GM23338 (cell line): Measurements from ENCODE around the gene IQSEC3. TPM values are rescaled to one million over a fixed set of nuclear protein-coding genes. Genes with fewer than 3 reads are reported as not detected.

ENCODE experiments used
- ATAC-seq: fragments of 200-7000 bp; cut with Tn5 transposase; 3 replicates; pipeline ENCODE4 v1.9.1; 2020
- DNase-seq: peaks from one replicate; pipeline ENCODE4 v3.0.0-alpha.2; 2015; ENCODE audit warnings: low spot score
- H2AFZ ChIP-seq: fragments of 200-600 bp; sonication (generic); 2 replicates; pipeline ENCODE4 v1.8.0; 2016; ENCODE audit warnings: antibody characterized with exemption, mild to moderate bottlenecking, moderate library complexity
- H3F3A ChIP-seq: fragments of 200-600 bp; sonication (generic); replicated peaks from 2 replicates; pipeline ENCODE4 v1.8.0; 2017; ENCODE audit warnings: antibody characterized with exemption, mixed run types, low read depth
- H3K27ac ChIP-seq: fragments of 200-600 bp; sonication (generic); 2 replicates; pipeline ENCODE4 v1.6.1; 2016; ENCODE audit warnings: low read depth
- H3K27me3 ChIP-seq: fragments of 200-600 bp; sonication (generic); 2 replicates; pipeline ENCODE4 v1.8.0; 2016; ENCODE audit warnings: mild to moderate bottlenecking, mixed run types, moderate library complexity; ENCODE audit not compliant: insufficient read depth
- H3K36me3 ChIP-seq: fragments of 200-600 bp; sonication (generic); 2 replicates; pipeline ENCODE4 v1.8.0; 2016; ENCODE audit warnings: mild to moderate bottlenecking; ENCODE audit not compliant: insufficient read depth
- H3K4me1 ChIP-seq: fragments of 200-600 bp; sonication (generic); 2 replicates; pipeline ENCODE4 v1.8.0; 2016; ENCODE audit warnings: mild to moderate bottlenecking, moderate library complexity; ENCODE audit not compliant: insufficient read depth
- H3K4me2 ChIP-seq: fragments of 200-600 bp; sonication (generic); 2 replicates; pipeline ENCODE4 v1.7.1; 2017; ENCODE audit warnings: mixed run types
- H3K4me3 ChIP-seq: fragments of 200-600 bp; sonication (generic); 2 replicates; pipeline ENCODE4 v1.6.1; 2016; ENCODE audit warnings: mixed run types
- H3K79me2 ChIP-seq: fragments of 200-600 bp; sonication (generic); replicated peaks from 2 replicates; pipeline ENCODE4 v1.8.0; 2017; ENCODE audit warnings: mild to moderate bottlenecking; ENCODE audit not compliant: insufficient read depth
- H3K9me2 ChIP-seq: fragments of 200-600 bp; sonication (generic); 2 replicates; pipeline ENCODE4 v1.8.0; 2017; ENCODE audit not compliant: insufficient read depth
- H4K20me1 ChIP-seq: fragments of 200-600 bp; sonication (generic); replicated peaks from 2 replicates; pipeline ENCODE4 v1.8.0; 2017; ENCODE audit warnings: mild to moderate bottlenecking; ENCODE audit not compliant: insufficient read depth
- H3K27ac Mint-ChIP-seq: 2 replicates; pipeline ENCODE4 v1.8.0; 2020; ENCODE audit warnings: inconsistent platforms, mild to moderate bottlenecking, moderate library complexity, mixed read lengths
- H3K27me3 Mint-ChIP-seq: 3 replicates; pipeline ENCODE4 v1.8.0; 2022; ENCODE audit warnings: low read depth, mild to moderate bottlenecking, moderate library complexity, mixed read lengths, inconsistent platforms; ENCODE audit not compliant: insufficient read depth, poor library complexity
- H3K36me3 Mint-ChIP-seq: 3 replicates; pipeline ENCODE4 v1.8.0; 2021; ENCODE audit warnings: low read depth, mild to moderate bottlenecking, inconsistent platforms, moderate library complexity, mixed read lengths
- H3K4me1 Mint-ChIP-seq: 3 replicates; pipeline ENCODE4 v1.8.0; 2020; ENCODE audit warnings: mild to moderate bottlenecking, inconsistent platforms, mixed read lengths
- H3K4me3 Mint-ChIP-seq: 3 replicates; pipeline ENCODE4 v1.8.0; 2021; ENCODE audit warnings: moderate library complexity, mild to moderate bottlenecking, inconsistent platforms, mixed read lengths
- H3K9me3 Mint-ChIP-seq: 3 replicates; pipeline ENCODE4 v1.8.0; 2020; ENCODE audit warnings: moderate library complexity, mild to moderate bottlenecking, inconsistent platforms, mixed read lengths
- CREB1 ChIP-seq: fragments of 250-450 bp; sonication (Bioruptor Pico); IDR thresholded peaks from 2 replicates; pipeline ENCODE4 v1.5.0; 2020; ENCODE audit warnings: low read depth, mild to moderate bottlenecking, moderate library complexity
- EZH2 ChIP-seq: fragments of 200-600 bp; sonication (generic); IDR thresholded peaks from one replicate; pipeline ENCODE4 v1.8.0; 2017; ENCODE audit warnings: antibody characterized with exemption, mild to moderate bottlenecking, low read depth; ENCODE audit not compliant: unreplicated experiment
- POLR2AphosphoS5 ChIP-seq: IDR thresholded peaks from 2 replicates; pipeline ENCODE4 v1.6.1; 2016; ENCODE audit warnings: antibody characterized with exemption, low read depth
- STAT1 ChIP-seq: IDR thresholded peaks from one replicate; pipeline ENCODE4 v1.6.1; 2016; ENCODE audit warnings: antibody characterized with exemption; ENCODE audit not compliant: unreplicated experiment
- polyA plus RNA-seq: library from polyadenylated mRNA; unstranded; fragments of >200 nt; fragmentation: Nextera tagmentation; extraction: Ambion mirVana; gene quantifications from 2 replicates; pipeline ENCODE4 v1.2.1, GENCODE V29; 2016
- total RNA-seq: library from RNA; depleted of rRNA; stranded (reverse); fragments of >200 nt; shearing (Covaris generic); gene quantifications from 2 replicates; pipeline ENCODE4 v1.2.3, GENCODE V29; 2014
- TF ChIP-seq, protein P1 (sequence below), 2 experiments: fragments of 200-600 bp in 1 of 2; sonication (generic) in 1 of 2; conservative IDR thresholded peaks; 2 replicates each; pipeline versions ENCODE4 v1.5.1 to v1.6.1; 2016 to 2017; ENCODE audit warnings: antibody characterized with exemption in 2 of 2, low read depth in 2 of 2, mild to moderate bottlenecking in 2 of 2, moderate library complexity in 1 of 2
- TF ChIP-seq, protein P2 (sequence below): fragments of 250-450 bp; sonication (Bioruptor Pico); IDR thresholded peaks from 2 replicates; pipeline ENCODE4 v1.5.0; 2020; ENCODE audit warnings: mild to moderate bottlenecking, moderate library complexity
- TF ChIP-seq, protein P3 (sequence below): IDR thresholded peaks from one replicate; pipeline ENCODE4 v1.6.1; 2018; ENCODE audit warnings: antibody characterized with exemption; ENCODE audit not compliant: unreplicated experiment

The IQSEC3 gene
- total and polyA plus RNA-seq, 2 experiments from 2014 or later = 2.1 to 3.6 TPM

DNA sequence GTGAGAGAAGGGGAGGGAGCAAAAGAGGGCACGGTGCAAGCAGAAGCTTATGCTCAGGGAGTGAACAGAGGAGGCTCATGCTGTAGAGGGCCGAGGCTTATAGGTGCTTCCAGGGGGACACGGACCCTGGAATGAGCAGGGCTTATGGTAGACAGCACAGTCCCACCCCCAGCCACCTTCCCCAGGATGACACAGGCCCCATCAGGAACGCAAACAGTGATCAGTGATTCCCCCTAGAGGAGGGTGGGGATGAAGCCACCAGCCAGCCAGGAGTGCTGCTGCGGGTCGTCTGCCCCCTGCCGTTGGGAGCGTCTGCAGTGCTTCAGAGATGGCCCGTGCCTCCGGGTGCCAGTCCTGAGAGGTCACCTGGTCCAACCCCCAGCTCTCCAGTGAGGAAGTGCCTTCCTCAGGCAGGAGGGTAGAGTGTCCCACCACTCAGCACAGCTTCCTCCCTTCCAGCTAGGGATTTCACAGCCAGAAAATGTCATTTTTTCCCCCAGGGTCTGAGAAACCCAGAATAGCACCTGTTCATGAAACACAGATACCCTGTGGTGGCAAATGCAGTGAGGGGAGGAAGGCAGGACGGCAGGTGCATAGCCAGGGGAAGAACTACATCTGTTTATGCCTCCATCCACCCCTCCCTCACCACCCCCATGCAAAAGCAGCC, 86.6 kb downstream of the IQSEC3 start:
- Histone ChIP-seq H3K4me1 (no peaks in the 10 kb centered on the region; the same call in 1 of the 2 replicates), H3K9me2 (no peaks in the 10 kb centered on the region), H3F3A (no peaks in the 10 kb centered on the region), H3K27me3 (no peaks in the 10 kb centered on the region), H3K79me2 (no peaks in the 10 kb centered on the region), H3K4me2 (peak overlapping the region; percentile 45; the same call in 1 of the 2 replicates), H3K4me3 (no peak overlapping the region; the same call in 1 of the 2 replicates), H3K36me3 (no peaks in the 10 kb centered on the region), H3K27ac (no peak overlapping the region), H2AFZ (no peak overlapping the region), H4K20me1 (no peaks in the 10 kb centered on the region)
- Mint-ChIP-seq H3K36me3 (no peaks in the 10 kb centered on the region), H3K9me3 (no peaks in the 10 kb centered on the region), H3K27ac (no peak overlapping the region), H3K4me3 (peak overlapping the region; percentile 34; the same call in 2 of the 3 replicates), H3K27me3 (peaks cover 5% of the 10 kb centered on the region), H3K4me1 (peaks cover 41% of the 10 kb centered on the region)
- ATAC-seq = peak; percentile 94
- TF ChIP-seq POLR2AphosphoS5 (no peak), STAT1 (no peak), CREB1 (0 out of 2 replicates have a peak, but pooled peaks have one; percentile 17), EZH2 (no peak)
- TF ChIP-seq, protein P1, sequence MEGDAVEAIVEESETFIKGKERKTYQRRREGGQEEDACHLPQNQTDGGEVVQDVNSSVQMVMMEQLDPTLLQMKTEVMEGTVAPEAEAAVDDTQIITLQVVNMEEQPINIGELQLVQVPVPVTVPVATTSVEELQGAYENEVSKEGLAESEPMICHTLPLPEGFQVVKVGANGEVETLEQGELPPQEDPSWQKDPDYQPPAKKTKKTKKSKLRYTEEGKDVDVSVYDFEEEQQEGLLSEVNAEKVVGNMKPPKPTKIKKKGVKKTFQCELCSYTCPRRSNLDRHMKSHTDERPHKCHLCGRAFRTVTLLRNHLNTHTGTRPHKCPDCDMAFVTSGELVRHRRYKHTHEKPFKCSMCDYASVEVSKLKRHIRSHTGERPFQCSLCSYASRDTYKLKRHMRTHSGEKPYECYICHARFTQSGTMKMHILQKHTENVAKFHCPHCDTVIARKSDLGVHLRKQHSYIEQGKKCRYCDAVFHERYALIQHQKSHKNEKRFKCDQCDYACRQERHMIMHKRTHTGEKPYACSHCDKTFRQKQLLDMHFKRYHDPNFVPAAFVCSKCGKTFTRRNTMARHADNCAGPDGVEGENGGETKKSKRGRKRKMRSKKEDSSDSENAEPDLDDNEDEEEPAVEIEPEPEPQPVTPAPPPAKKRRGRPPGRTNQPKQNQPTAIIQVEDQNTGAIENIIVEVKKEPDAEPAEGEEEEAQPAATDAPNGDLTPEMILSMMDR (conservative IDR thresholded peaks at IDR 0.05; ENCODE audit: low read depth in 2 of 2) = peak; percentile 85 to 98
- TF ChIP-seq, protein P2, sequence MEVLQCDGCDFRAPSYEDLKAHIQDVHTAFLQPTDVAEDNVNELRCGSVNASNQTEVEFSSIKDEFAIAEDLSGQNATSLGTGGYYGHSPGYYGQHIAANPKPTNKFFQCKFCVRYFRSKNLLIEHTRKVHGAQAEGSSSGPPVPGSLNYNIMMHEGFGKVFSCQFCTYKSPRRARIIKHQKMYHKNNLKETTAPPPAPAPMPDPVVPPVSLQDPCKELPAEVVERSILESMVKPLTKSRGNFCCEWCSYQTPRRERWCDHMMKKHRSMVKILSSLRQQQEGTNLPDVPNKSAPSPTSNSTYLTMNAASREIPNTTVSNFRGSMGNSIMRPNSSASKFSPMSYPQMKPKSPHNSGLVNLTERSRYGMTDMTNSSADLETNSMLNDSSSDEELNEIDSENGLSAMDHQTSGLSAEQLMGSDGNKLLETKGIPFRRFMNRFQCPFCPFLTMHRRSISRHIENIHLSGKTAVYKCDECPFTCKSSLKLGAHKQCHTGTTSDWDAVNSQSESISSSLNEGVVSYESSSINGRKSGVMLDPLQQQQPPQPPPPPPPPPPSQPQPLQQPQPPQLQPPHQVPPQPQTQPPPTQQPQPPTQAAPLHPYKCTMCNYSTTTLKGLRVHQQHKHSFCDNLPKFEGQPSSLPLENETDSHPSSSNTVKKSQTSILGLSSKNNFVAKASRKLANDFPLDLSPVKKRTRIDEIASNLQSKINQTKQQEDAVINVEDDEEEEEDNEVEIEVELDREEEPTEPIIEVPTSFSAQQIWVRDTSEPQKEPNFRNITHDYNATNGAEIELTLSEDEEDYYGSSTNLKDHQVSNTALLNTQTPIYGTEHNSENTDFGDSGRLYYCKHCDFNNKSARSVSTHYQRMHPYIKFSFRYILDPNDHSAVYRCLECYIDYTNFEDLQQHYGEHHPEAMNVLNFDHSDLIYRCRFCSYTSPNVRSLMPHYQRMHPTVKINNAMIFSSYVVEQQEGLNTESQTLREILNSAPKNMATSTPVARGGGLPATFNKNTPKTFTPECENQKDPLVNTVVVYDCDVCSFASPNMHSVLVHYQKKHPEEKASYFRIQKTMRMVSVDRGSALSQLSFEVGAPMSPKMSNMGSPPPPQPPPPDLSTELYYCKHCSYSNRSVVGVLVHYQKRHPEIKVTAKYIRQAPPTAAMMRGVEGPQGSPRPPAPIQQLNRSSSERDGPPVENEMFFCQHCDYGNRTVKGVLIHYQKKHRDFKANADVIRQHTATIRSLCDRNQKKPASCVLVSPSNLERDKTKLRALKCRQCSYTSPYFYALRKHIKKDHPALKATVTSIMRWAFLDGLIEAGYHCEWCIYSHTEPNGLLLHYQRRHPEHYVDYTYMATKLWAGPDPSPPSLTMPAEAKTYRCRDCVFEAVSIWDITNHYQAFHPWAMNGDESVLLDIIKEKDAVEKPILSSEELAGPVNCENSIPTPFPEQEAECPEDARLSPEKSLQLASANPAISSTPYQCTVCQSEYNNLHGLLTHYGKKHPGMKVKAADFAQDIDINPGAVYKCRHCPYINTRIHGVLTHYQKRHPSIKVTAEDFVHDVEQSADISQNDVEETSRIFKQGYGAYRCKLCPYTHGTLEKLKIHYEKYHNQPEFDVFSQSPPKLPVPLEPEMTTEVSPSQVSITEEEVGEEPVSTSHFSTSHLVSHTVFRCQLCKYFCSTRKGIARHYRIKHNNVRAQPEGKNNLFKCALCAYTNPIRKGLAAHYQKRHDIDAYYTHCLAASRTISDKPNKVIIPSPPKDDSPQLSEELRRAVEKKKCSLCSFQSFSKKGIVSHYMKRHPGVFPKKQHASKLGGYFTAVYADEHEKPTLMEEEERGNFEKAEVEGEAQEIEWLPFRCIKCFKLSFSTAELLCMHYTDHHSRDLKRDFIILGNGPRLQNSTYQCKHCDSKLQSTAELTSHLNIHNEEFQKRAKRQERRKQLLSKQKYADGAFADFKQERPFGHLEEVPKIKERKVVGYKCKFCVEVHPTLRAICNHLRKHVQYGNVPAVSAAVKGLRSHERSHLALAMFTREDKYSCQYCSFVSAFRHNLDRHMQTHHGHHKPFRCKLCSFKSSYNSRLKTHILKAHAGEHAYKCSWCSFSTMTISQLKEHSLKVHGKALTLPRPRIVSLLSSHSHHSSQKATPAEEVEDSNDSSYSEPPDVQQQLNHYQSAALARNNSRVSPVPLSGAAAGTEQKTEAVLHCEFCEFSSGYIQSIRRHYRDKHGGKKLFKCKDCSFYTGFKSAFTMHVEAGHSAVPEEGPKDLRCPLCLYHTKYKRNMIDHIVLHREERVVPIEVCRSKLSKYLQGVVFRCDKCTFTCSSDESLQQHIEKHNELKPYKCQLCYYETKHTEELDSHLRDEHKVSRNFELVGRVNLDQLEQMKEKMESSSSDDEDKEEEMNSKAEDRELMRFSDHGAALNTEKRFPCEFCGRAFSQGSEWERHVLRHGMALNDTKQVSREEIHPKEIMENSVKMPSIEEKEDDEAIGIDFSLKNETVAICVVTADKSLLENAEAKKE (CRISPR knock-in tag) = no peak
- TF ChIP-seq, protein P3, sequence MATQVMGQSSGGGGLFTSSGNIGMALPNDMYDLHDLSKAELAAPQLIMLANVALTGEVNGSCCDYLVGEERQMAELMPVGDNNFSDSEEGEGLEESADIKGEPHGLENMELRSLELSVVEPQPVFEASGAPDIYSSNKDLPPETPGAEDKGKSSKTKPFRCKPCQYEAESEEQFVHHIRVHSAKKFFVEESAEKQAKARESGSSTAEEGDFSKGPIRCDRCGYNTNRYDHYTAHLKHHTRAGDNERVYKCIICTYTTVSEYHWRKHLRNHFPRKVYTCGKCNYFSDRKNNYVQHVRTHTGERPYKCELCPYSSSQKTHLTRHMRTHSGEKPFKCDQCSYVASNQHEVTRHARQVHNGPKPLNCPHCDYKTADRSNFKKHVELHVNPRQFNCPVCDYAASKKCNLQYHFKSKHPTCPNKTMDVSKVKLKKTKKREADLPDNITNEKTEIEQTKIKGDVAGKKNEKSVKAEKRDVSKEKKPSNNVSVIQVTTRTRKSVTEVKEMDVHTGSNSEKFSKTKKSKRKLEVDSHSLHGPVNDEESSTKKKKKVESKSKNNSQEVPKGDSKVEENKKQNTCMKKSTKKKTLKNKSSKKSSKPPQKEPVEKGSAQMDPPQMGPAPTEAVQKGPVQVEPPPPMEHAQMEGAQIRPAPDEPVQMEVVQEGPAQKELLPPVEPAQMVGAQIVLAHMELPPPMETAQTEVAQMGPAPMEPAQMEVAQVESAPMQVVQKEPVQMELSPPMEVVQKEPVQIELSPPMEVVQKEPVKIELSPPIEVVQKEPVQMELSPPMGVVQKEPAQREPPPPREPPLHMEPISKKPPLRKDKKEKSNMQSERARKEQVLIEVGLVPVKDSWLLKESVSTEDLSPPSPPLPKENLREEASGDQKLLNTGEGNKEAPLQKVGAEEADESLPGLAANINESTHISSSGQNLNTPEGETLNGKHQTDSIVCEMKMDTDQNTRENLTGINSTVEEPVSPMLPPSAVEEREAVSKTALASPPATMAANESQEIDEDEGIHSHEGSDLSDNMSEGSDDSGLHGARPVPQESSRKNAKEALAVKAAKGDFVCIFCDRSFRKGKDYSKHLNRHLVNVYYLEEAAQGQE = no peak
- DNase-seq = peak; percentile 90
